Urothelium cell line (cell line): ENCODE results near the gene OR2D3.
"Not testable (repeated sequence)": the region's sequence is repeated elsewhere in the genome, so short reads cannot be mapped to it uniquely, and the experiment has no call there.

Experiments used
- DNase-seq: peaks from one replicate; pipeline ENCODE4 v3.0.0; 2011; ENCODE audit warnings: low spot score, mixed read lengths
- FAIRE-seq: peaks from 2 replicates; lab custom pipeline; 2011; peaks lifted over from hg19 to GRCh38; lab: Jason Lieb, UNC

The OR2D3 gene, protein sequence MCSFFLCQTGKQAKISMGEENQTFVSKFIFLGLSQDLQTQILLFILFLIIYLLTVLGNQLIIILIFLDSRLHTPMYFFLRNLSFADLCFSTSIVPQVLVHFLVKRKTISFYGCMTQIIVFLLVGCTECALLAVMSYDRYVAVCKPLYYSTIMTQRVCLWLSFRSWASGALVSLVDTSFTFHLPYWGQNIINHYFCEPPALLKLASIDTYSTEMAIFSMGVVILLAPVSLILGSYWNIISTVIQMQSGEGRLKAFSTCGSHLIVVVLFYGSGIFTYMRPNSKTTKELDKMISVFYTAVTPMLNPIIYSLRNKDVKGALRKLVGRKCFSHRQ

DNA sequence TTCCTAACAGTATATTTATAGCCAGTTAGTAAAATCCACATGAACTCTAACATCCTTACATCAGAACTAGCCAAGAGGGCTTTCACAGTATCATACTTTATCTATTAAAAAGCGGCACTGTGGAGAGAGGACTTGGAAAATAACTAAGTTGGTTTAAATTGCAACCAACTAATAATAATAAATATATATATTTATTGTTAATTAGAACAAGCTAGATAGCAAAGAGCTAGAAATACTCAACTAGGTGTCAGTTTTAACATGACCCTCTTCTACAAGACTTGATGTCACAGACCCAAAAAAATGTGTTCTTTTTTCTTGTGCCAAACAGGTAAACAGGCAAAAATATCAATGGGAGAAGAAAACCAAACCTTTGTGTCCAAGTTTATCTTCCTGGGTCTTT, at the start of gene OR2D3:
TSS of gene OR2D3 (plus strand) at position 301 of the 400 bp plus-strand sequence. CDS start at position 301, 0 bp downstream.
- no peak for DNase-seq
- no peak for FAIRE-seq

GRCh38 chr11:6871278-6871677, 49.5 kb upstream of the OR2D3 start:
- FAIRE-seq: no peak
- no peak for DNase-seq

GRCh38 chr11:6875761-6876160, 45.0 kb upstream of the OR2D3 start:
- no peak for DNase-seq
- FAIRE-seq: no peak

DNA sequence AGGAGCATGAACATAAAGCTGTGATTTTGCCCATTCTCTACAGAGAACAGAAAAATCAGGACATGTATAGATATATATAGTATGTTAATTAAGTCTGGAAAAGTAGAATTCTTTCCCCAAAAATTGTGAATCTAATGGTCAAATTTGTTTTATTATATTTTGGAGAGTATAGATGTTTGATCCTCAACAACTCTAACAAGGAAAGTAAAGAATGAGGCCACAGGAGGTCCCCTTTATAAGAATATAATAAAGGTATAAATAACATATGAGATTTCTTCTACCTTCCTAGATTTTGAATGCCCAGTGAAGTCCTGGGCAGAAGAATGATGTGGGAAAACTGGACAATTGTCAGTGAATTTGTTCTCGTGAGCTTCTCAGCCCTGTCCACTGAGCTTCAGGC, 44.5 kb upstream of the OR2D3 start, which contains the start of gene OR10A4:
TSS of gene OR10A4 (plus strand) at position 301 of the 400 bp plus-strand sequence. CDS start at position 324, 23 bp downstream.
- no peak for FAIRE-seq
- DNase-seq: no peak

DNA sequence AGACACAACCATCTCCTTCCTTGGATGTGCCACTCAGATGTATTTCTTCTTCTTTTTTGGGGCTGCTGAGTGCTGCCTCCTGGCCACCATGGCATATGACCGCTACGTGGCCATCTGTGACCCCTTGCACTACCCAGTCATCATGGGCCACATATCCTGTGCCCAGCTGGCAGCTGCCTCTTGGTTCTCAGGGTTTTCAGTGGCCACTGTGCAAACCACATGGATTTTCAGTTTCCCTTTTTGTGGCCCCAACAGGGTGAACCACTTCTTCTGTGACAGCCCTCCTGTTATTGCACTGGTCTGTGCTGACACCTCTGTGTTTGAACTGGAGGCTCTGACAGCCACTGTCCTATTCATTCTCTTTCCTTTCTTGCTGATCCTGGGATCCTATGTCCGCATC, 43.9 kb upstream of the OR2D3 start:
- no peak for FAIRE-seq
- DNase-seq: no peak

- no peak for FAIRE-seq
- DNase-seq: no peak
Observed at GRCh38 chr11:6882751-6883150, 38.1 kb upstream of the OR2D3 start.

GRCh38 chr11:6887711-6888110, 33.1 kb upstream of the OR2D3 start:
- DNase-seq, FAIRE-seq: not testable (repeated sequence)

GRCh38 chr11:6888830-6889229, 32.0 kb upstream of the OR2D3 start:
- no peak for FAIRE-seq
- DNase-seq: no peak

DNA sequence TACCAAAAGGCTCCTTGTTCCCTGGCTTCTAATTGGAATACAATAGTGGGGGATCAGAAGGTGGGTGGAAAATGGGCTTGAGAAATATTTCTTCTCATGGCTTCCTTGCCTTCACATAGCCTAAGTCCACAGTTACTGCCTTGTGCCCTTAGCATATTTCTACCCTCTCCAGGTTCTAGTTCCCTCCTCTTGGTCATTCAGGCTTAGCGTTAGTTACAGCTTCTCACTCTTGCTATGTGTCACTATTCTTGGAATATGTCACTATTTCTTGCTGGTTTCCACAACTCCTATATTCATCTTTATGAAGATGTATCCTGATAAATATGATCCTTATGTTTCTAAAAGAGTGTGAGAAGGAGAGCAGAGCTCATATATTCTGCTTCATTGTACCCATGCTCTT, 31.0 kb upstream of the OR2D3 start:
- no peak for FAIRE-seq

GRCh38 chr11:6892400-6892799, 28.4 kb upstream of the OR2D3 start, which contains the start of gene OR2D2:
OR2D2 (minus strand) TSS chr11:6892500; CDS start chr11:6892500, 0 bp downstream.
- FAIRE-seq (no peak), DNase-seq (no peak)

More for the DNA sequence above, 31.0 kb upstream of the OR2D3 start:
- no peak for DNase-seq

DNA sequence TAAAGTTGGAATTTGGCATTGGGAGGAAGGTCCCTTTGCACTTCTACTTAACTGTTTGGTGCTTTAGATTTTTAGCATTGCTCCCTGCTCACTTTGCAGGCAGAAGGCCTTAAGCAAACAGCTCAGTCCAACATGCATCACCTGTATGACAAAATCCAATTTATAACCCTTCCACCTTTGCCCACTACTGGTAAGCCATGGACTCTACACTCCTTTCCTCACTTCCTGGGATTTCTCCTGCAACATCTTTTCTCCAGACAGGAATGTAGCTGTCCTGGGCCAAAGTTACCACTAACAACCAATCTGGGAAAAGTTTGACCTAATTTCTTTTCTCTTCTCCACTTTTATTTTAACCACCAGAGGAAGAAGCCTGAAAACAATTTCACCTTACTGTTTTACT, 26.7 kb upstream of the OR2D3 start:
- no peak for DNase-seq
- no peak for FAIRE-seq

GRCh38 chr11:6895010-6895409, 25.8 kb upstream of the OR2D3 start:
- DNase-seq (no peak), FAIRE-seq (no peak)

DNA sequence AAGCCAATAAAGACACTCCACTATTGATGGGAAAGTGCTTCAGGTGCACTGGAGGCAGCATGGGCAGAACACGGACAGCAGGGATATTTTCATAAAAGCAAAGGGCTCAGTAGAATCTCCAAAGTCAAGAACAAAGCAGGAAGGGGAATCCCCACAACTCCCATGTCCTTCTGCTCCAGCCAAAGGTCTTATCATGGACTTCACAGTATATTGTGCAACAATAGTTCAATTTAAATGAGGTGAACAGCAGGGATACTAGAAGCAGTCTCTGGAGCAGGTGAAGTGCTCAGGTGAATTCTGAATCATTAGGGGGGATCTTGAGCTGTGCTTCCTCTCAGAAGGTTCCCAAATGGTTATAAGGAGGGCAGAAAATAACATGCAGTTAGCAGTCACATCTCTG, 21.9 kb upstream of the OR2D3 start:
- FAIRE-seq (no peak), DNase-seq (no peak)

DNA sequence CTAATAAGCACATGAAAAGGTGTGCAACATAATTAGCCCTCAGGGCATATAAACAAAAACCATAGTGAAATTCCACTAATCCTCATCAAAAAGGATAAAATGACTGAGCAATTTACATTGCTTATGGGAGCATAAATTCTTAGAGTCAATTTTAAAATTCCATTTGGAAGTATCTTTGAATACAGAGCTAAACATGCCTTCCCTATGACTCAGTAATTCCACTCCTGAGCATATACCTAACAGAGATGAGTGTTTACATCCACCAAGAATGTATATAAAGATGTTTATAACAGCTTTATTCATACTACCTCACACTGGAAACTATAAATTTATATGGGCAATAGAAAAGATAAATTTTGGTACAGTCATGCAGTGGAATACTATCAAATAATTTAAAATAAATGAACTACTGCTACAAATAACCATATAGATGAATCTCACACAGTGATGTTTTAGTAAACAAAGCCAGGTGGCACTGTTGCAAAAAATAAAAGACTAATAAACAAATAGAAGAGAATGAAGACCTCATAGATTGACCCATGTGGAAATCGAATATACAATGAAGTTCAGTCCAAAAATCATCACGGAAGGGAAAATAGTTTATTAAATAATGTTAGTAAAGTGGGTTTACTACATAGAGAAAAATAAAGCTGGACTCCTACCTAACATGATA, 20.3 kb upstream of the OR2D3 start:
- FAIRE-seq: no peak
- DNase-seq: no peak

DNA sequence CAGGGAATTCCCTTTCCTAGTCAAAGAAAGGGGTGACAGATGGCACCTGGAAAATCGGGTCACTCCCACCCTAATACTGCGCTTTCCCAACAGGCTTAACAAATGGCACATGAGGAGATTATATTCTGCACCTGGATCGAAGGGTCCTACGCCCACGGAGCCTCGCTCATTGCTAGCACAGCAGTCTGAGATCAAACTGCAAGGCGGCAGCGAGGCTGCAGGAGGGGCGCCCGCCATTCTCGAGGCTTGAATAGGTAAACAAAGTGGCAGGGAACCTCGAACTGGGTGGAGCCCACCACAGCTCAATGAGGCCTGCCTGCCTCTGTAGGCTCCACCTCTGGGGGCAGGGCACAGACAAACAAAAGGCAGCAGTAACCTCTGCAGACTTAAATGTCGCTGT, 16.0 kb upstream of the OR2D3 start:
- FAIRE-seq, DNase-seq: not testable (repeated sequence)

- no peak for DNase-seq
- FAIRE-seq: no peak
Observed at GRCh38 chr11:6911378-6911777, 9.4 kb upstream of the OR2D3 start.

- no peak for DNase-seq
- FAIRE-seq: no peak
Observed at GRCh38 chr11:6911948-6912347, 8.9 kb upstream of the OR2D3 start.

- FAIRE-seq (no peak), DNase-seq (no peak)
Observed at GRCh38 chr11:6919698-6920097, 1.1 kb upstream of the OR2D3 start.

GRCh38 chr11:6925007-6925577, 4.3 kb downstream of the OR2D3 start:
- no peak for DNase-seq

DNA sequence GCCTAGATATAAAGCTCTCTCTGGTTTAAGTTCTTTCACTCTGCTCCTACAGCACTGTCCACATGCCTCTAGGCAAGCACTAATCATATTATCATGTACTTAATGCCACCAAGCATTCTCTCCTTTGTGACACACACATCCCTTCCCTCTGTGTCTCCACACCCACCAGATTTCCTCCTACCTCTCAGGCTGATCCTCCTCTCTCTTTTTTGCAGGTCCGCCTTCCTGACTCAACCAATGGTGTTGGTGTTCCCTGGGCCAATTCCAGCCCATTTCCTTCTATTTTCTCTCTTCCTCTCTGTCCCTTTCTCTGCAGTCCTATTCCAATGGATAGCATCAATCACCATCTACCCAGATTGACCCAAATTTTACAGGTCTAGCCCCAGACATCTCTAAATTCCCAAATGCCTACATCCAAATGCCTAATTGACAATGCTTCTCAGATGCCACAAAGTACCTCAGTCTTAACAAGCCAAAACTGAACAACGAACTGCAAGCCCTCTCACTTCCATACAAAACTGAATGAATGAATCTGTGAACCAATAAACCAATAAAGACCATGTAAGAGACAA, 4.9 kb downstream of the OR2D3 start:
- DNase-seq (peak; percentile 19), FAIRE-seq (no peak)

More at GRCh38 chr11:6925007-6925577, 4.3 kb downstream of the OR2D3 start:
- no peak for FAIRE-seq
